ENCODE data around the gene RPS17.

RPS17 gene

GRCh38 chr15:82540055-82540983 is at the start of gene RPS17:
RPS17 (minus strand) TSS chr15:82540457; CDS start chr15:82540428, 29 bp downstream.
- peak within 1 kb of the TSS; percentile 97 for H3K4me3 Mint-ChIP-seq
- H3K4me1 Mint-ChIP-seq (ENCODE audit: low read depth): peaks cover 35% of the 10 kb centered on the region
- no peaks in the 10 kb centered on the region for H3K9me3 Mint-ChIP-seq
- peaks cover 54% of the 10 kb centered on the region for H3K36me3 Mint-ChIP-seq (ENCODE audit: low read depth)
- H3K27ac Mint-ChIP-seq: peak within 1 kb of the TSS; percentile 97
- no peaks in the 10 kb centered on the region for H3K27me3 Mint-ChIP-seq

- peaks cover 10% of the 10 kb centered on the region for H3K27me3 Mint-ChIP-seq
- no peaks in the 10 kb centered on the region for H3K9me3 Mint-ChIP-seq
- no peaks in the 10 kb centered on the region for H3K4me1 Mint-ChIP-seq (ENCODE audit: low read depth)
- no peaks in the 10 kb centered on the region for H3K36me3 Mint-ChIP-seq (ENCODE audit: low read depth)
- no peak overlapping the region for H3K4me3 Mint-ChIP-seq
- no peak overlapping the region for H3K27ac Mint-ChIP-seq
Measured at GRCh38 chr15:82587805-82588204, 47.5 kb upstream of the RPS17 start.

- no peaks in the 10 kb centered on the region for H3K36me3 Mint-ChIP-seq (ENCODE audit: low read depth)
- no peak overlapping the region for H3K27ac Mint-ChIP-seq
- H3K4me1 Mint-ChIP-seq (ENCODE audit: low read depth): no peaks in the 10 kb centered on the region
- no peak overlapping the region for H3K4me3 Mint-ChIP-seq
- H3K27me3 Mint-ChIP-seq: peaks cover 6% of the 10 kb centered on the region
- H3K9me3 Mint-ChIP-seq: no peaks in the 10 kb centered on the region
Measured at GRCh38 chr15:82585072-82585471, 44.8 kb upstream of the RPS17 start.

GRCh38 chr15:82580713-82581112 is 40.5 kb upstream of the RPS17 start:
- Mint-ChIP-seq H3K9me3 (no peaks in the 10 kb centered on the region), H3K4me1 (ENCODE audit: low read depth) (no peaks in the 10 kb centered on the region), H3K27ac (no peak overlapping the region), H3K4me3 (no peak overlapping the region), H3K27me3 (peaks cover 6% of the 10 kb centered on the region), H3K36me3 (ENCODE audit: low read depth) (no peaks in the 10 kb centered on the region)

- Mint-ChIP-seq H3K4me3 (no peak overlapping the region), H3K27ac (no peak overlapping the region), H3K9me3 (no peaks in the 10 kb centered on the region), H3K27me3 (peaks cover 20% of the 10 kb centered on the region), H3K36me3 (ENCODE audit: low read depth) (no peaks in the 10 kb centered on the region), H3K4me1 (ENCODE audit: low read depth) (no peaks in the 10 kb centered on the region)
Measured at GRCh38 chr15:82575335-82575734, 35.1 kb upstream of the RPS17 start.

- Mint-ChIP-seq H3K4me3 (no peak overlapping the region), H3K36me3 (ENCODE audit: low read depth) (no peaks in the 10 kb centered on the region), H3K27me3 (peaks cover 20% of the 10 kb centered on the region), H3K4me1 (ENCODE audit: low read depth) (no peaks in the 10 kb centered on the region), H3K27ac (no peak overlapping the region), H3K9me3 (no peaks in the 10 kb centered on the region)
Measured at GRCh38 chr15:82572986-82573385, 32.7 kb upstream of the RPS17 start.

- Mint-ChIP-seq H3K27me3 (peaks cover 20% of the 10 kb centered on the region), H3K4me1 (ENCODE audit: low read depth) (no peaks in the 10 kb centered on the region), H3K9me3 (no peaks in the 10 kb centered on the region), H3K36me3 (ENCODE audit: low read depth) (no peaks in the 10 kb centered on the region), H3K27ac (no peak overlapping the region), H3K4me3 (no peak overlapping the region)
Measured at GRCh38 chr15:82572311-82572710, 32.1 kb upstream of the RPS17 start.

- Mint-ChIP-seq H3K4me1 (ENCODE audit: low read depth) (no peaks in the 10 kb centered on the region), H3K36me3 (ENCODE audit: low read depth) (no peaks in the 10 kb centered on the region), H3K4me3 (no peak overlapping the region), H3K27ac (no peak overlapping the region), H3K27me3 (peaks cover 20% of the 10 kb centered on the region), H3K9me3 (no peaks in the 10 kb centered on the region)
Measured at GRCh38 chr15:82571722-82572222, 31.5 kb upstream of the RPS17 start.

- Mint-ChIP-seq H3K36me3 (ENCODE audit: low read depth) (no peaks in the 10 kb centered on the region), H3K4me3 (no peak overlapping the region), H3K27me3 (peaks cover 20% of the 10 kb centered on the region), H3K4me1 (ENCODE audit: low read depth) (no peaks in the 10 kb centered on the region), H3K9me3 (no peaks in the 10 kb centered on the region), H3K27ac (no peak overlapping the region)
Measured at GRCh38 chr15:82570721-82571508, 30.7 kb upstream of the RPS17 start.

- peaks cover 14% of the 10 kb centered on the region for H3K27me3 Mint-ChIP-seq
- H3K4me1 Mint-ChIP-seq (ENCODE audit: low read depth): no peaks in the 10 kb centered on the region
- H3K27ac Mint-ChIP-seq: no peak overlapping the region
Measured at GRCh38 chr15:82569834-82570233, 29.6 kb upstream of the RPS17 start.

GRCh38 chr15:82568986-82569385 is 28.7 kb upstream of the RPS17 start:
- no peaks in the 10 kb centered on the region for H3K4me1 Mint-ChIP-seq (ENCODE audit: low read depth)
- peaks cover 11% of the 10 kb centered on the region for H3K27me3 Mint-ChIP-seq
- H3K4me3 Mint-ChIP-seq: no peak overlapping the region
- no peak overlapping the region for H3K27ac Mint-ChIP-seq
- no peaks in the 10 kb centered on the region for H3K36me3 Mint-ChIP-seq (ENCODE audit: low read depth)
- H3K9me3 Mint-ChIP-seq: no peaks in the 10 kb centered on the region

More at GRCh38 chr15:82569834-82570233, 29.6 kb upstream of the RPS17 start:
- H3K4me3 Mint-ChIP-seq: no peak overlapping the region
- H3K36me3 Mint-ChIP-seq (ENCODE audit: low read depth): no peaks in the 10 kb centered on the region
- H3K9me3 Mint-ChIP-seq: no peaks in the 10 kb centered on the region

GRCh38 chr15:82567661-82568060 is 27.4 kb upstream of the RPS17 start:
- Mint-ChIP-seq H3K4me1 (ENCODE audit: low read depth) (no peaks in the 10 kb centered on the region), H3K27ac (no peak overlapping the region), H3K4me3 (no peak overlapping the region), H3K9me3 (no peaks in the 10 kb centered on the region), H3K27me3 (peaks cover 4% of the 10 kb centered on the region), H3K36me3 (ENCODE audit: low read depth) (no peaks in the 10 kb centered on the region)

GRCh38 chr15:82566690-82567089 is 26.4 kb upstream of the RPS17 start:
- H3K36me3 Mint-ChIP-seq (ENCODE audit: low read depth): no peaks in the 10 kb centered on the region
- no peak overlapping the region for H3K4me3 Mint-ChIP-seq
- H3K27me3 Mint-ChIP-seq: peaks cover 4% of the 10 kb centered on the region
- H3K27ac Mint-ChIP-seq: no peak overlapping the region
- H3K9me3 Mint-ChIP-seq: no peaks in the 10 kb centered on the region
- no peaks in the 10 kb centered on the region for H3K4me1 Mint-ChIP-seq (ENCODE audit: low read depth)

- H3K27ac Mint-ChIP-seq: no peak overlapping the region
- no peaks in the 10 kb centered on the region for H3K27me3 Mint-ChIP-seq
- H3K36me3 Mint-ChIP-seq (ENCODE audit: low read depth): no peaks in the 10 kb centered on the region
- H3K4me3 Mint-ChIP-seq: no peak overlapping the region
- H3K4me1 Mint-ChIP-seq (ENCODE audit: low read depth): no peaks in the 10 kb centered on the region
- H3K9me3 Mint-ChIP-seq: no peaks in the 10 kb centered on the region
Measured at GRCh38 chr15:82558502-82558901, 18.2 kb upstream of the RPS17 start.
